ENCODE measurements around the gene ATG4D.
A peak's percentile ranks its signal among the peaks of the same experiment; 100 is the strongest.

The ATG4D gene

DNA sequence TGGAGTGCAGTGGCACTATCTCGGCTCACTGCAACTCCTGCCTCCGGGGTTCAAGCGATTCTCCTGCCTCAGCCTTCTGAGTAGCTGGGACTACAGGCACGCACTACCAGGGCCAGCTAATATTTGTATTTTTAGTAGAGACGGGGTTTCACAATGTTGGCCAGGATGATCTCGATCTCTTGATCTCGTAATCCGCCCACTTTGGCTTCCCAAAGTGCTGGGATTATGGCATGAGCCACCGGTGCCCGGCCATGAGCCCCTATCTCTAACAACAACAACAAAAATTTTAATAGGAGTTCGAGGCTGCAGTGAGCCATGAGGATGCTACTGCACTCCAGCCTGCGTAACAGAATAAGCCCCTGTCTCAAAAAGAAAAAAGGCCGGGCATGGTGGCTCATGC is 38.4 kb downstream of the ATG4D start:
- H3K9me3 Mint-ChIP-seq, result no peaks in the 10 kb centered on the region
- peaks cover 15 to 18% of the 10 kb centered on the region in 2 donors for H3K4me1 Mint-ChIP-seq (ENCODE audit: low read depth in 2 of 2)
- DNase-seq (no peak), ATAC-seq (replicated peaks) (no peak)
- H3K27ac Mint-ChIP-seq, result no peak overlapping the region
- peaks cover 3% of the 10 kb centered on the region for H3K36me3 Mint-ChIP-seq (ENCODE audit: insufficient read depth)
- no peaks in the 10 kb centered on the region for H3K27me3 Mint-ChIP-seq
- H3K4me3 Mint-ChIP-seq, result no peak overlapping the region

DNA sequence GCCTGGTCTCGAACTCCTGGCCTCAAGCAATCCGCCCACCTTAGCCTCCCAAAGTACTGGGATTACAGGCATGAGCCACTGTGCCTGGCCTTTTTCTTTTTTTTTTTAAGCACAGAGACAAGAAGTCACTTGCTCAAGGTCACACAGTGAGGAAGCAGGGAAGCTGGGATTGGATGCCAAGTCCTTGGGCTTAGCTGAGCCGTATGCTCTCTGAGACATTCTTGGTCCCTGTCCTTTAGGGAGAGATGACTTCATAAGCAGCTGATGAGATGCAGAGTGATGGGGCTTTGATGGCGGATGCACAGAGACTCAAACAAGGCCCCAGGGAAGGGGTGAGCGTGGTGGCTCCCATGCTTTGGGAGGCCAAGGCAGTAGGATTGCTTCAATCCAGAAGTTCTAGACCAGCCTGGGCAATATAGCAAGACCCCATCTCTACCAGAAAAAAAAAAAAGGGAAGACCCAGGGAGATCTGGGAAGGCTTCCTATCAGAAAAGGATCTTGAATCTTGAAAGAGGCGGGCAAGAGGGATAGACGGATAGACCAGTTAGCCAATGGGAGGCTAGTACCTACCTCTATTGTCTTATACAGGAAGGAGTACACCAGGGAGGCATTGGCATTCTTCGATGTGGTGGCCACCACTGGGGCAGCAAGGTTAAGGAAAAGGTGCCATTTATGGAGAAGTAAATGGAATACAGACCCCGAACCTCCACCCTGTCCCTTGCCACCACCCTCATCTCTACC is 39.5 kb downstream of the ATG4D start:
- no peak overlapping the region for H3K4me3 Mint-ChIP-seq
- H3K27ac Mint-ChIP-seq, result no peak overlapping the region
- DNase-seq (no peak), ATAC-seq (replicated peaks) (no peak)
- peaks cover 19 to 22% of the 10 kb centered on the region in 2 donors for H3K4me1 Mint-ChIP-seq (ENCODE audit: low read depth in 2 of 2)
- H3K27me3 Mint-ChIP-seq, result peaks cover 0 to 9% of the 10 kb centered on the region in 2 donors
- H3K36me3 Mint-ChIP-seq (ENCODE audit: insufficient read depth), result no peaks in the 10 kb centered on the region
- H3K9me3 Mint-ChIP-seq, result no peaks in the 10 kb centered on the region

DNA sequence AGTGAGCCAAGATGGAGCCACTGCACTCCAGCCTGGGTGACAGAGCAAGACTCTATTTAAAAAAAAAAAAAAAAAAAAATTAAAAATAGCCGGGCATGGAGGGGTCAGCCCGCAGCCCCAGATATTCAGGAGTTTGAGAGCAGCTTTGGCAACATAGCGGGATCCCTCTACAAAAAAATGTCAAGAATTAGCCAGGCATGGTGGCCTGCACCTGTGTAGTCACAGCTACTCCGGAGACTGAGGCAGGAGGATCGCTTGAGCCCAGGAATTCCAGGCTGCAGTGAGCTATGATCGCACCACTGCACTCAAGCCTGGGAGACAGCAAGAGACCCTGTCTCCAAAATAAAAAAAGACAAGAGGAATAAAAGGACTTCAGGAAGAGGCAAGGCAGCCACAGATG is 42.7 kb downstream of the ATG4D start:
- no peaks in the 10 kb centered on the region for H3K9me3 Mint-ChIP-seq
- ATAC-seq (replicated peaks) (no peak), DNase-seq (no peak)
- no peak overlapping the region for H3K4me3 Mint-ChIP-seq
- no peaks in the 10 kb centered on the region for H3K36me3 Mint-ChIP-seq (ENCODE audit: insufficient read depth)
- no peak overlapping the region for H3K27ac Mint-ChIP-seq
- H3K27me3 Mint-ChIP-seq, result peaks cover 0 to 9% of the 10 kb centered on the region in 2 donors
- peaks cover 13 to 16% of the 10 kb centered on the region in 2 donors for H3K4me1 Mint-ChIP-seq (ENCODE audit: low read depth in 2 of 2)

DNA sequence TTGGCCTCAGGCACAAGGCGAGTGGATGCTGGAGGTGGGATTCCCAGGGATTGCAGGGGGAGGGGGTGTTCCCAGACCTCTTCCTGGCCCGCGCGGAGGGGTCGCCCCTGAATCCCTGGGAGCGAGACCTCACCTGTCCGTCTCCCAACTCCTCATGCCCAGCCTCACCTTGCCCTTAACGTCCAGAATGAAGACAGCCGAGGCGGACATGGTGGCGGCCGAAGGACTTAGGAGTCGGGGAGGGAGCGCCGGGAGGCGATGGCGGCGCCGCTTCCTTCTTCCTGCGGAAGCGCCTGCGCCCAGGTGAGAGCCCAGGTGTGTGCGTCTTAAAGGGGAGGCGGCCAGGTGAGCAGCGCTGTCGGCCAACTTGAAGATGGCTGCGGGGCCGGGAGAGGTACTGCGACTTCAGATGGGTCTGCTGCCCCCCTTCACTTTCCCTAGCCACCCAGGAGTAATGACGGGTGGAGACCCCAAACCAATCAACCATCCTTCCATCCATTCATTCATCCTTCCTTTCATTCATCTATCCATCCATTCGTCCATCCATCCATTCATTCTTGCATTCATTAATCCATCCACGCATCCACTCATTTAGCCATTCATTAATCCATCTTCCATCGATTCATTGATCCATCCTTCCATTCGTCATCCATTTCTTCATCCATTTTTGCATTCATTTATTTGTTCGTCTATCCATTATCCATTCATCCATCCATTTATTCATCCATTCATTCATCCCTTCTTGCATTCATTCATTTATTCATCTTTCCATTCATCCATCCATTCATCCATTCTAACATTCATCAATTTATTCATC is 43.5 kb downstream of the ATG4D start, which contains the start of gene AP1M2:
TSS of gene AP1M2 (minus strand) at position 291 of the 817 bp plus-strand sequence. CDS start at position 210, 81 bp downstream.
- Mint-ChIP-seq H3K27ac (no peak within 1 kb of the TSS), H3K4me1 (ENCODE audit: low read depth in 2 of 2) (peaks cover 13 to 16% of the 10 kb centered on the region in 2 donors), H3K9me3 (no peaks in the 10 kb centered on the region), H3K27me3 (peaks cover 0 to 9% of the 10 kb centered on the region in 2 donors), H3K36me3 (ENCODE audit: insufficient read depth) (no peaks in the 10 kb centered on the region), H3K4me3 (no peak within 1 kb of the TSS)
- ATAC-seq (replicated peaks) (no peak), DNase-seq (no peak)

- no peak overlapping the region for H3K4me3 Mint-ChIP-seq
- peaks cover 13 to 16% of the 10 kb centered on the region in 2 donors for H3K4me1 Mint-ChIP-seq (ENCODE audit: low read depth in 2 of 2)
- H3K27me3 Mint-ChIP-seq, result peaks cover 0 to 9% of the 10 kb centered on the region in 2 donors
- DNase-seq (no peak), ATAC-seq (replicated peaks) (no peak)
- H3K36me3 Mint-ChIP-seq (ENCODE audit: insufficient read depth), result no peaks in the 10 kb centered on the region
- no peaks in the 10 kb centered on the region for H3K9me3 Mint-ChIP-seq
- H3K27ac Mint-ChIP-seq, result no peak overlapping the region
Observed at GRCh38 chr19:10587839-10588150, 44.1 kb downstream of the ATG4D start.

DNA sequence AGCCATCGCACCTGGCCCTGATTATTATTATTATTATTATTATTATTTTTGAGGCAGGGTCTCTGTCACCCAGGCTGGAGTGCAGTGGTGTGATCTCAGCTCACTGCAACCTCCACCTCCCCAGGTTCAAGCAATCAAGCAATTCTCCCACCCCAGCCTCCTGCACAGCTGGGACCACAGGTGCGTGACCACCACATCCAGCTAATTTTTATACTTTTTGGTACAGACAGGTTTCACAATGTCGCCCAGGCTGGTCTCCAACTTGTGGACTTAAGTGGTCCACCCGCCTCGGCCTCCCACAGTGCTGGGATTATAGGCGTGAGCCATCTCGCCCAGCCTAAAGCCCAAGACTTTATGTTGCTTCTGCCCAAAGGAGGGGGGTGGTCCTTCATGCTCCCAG is 49.4 kb downstream of the ATG4D start:
- H3K9me3 Mint-ChIP-seq, result no peaks in the 10 kb centered on the region
- no peak overlapping the region for H3K4me3 Mint-ChIP-seq
- ATAC-seq (replicated peaks) (no peak), DNase-seq (no peak)
- H3K27ac Mint-ChIP-seq, result no peak overlapping the region
- peaks cover 19 to 23% of the 10 kb centered on the region in 2 donors for H3K4me1 Mint-ChIP-seq (ENCODE audit: low read depth in 2 of 2)
- peaks cover 11% of the 10 kb centered on the region for H3K36me3 Mint-ChIP-seq (ENCODE audit: insufficient read depth)
- H3K27me3 Mint-ChIP-seq, result no peaks in the 10 kb centered on the region

- H3K4me1 Mint-ChIP-seq (ENCODE audit: low read depth in 2 of 2), result peaks cover 19 to 23% of the 10 kb centered on the region in 2 donors
- ATAC-seq (replicated peaks), result no peak
- no peak overlapping the region for H3K4me3 Mint-ChIP-seq
- no peaks in the 10 kb centered on the region for H3K9me3 Mint-ChIP-seq
- H3K36me3 Mint-ChIP-seq (ENCODE audit: insufficient read depth), result peaks cover 11% of the 10 kb centered on the region
- DNase-seq, result no peak
- H3K27me3 Mint-ChIP-seq, result no peaks in the 10 kb centered on the region
- peak overlapping the region in 1 of 2 donors; percentile 50 for H3K27ac Mint-ChIP-seq
Observed at GRCh38 chr19:10593820-10594637, 50.3 kb downstream of the ATG4D start.

DNA sequence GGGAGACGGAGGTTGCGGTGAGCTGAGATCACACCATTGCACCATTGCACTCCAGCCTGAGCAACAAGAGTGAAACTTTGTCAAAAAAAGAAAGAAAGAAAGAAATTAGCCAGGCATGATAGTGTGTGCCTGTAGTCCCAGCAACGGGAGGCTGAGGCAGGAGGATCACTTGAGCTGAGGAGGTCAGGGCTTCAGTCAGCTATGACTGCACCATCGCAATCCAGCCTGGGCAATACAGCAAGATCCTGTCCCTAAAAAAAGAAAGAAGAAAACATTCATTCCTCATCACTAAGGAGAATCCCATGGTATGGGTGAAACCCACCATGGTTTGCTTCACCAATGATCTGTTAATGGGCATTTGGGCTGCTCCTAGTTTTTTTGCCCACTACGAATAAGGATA is 56.4 kb downstream of the ATG4D start:
- Mint-ChIP-seq H3K36me3 (ENCODE audit: insufficient read depth) (peaks cover 29% of the 10 kb centered on the region), H3K4me3 (peak overlapping the region in 1 of 2 donors; percentile 1), H3K27me3 (no peaks in the 10 kb centered on the region), H3K9me3 (no peaks in the 10 kb centered on the region), H3K4me1 (ENCODE audit: low read depth in 2 of 2) (peaks cover 37 to 39% of the 10 kb centered on the region in 2 donors), H3K27ac (peak overlapping the region in 1 of 2 donors; percentile 11)
- no peak for DNase-seq
- no peak for ATAC-seq (replicated peaks)

DNA sequence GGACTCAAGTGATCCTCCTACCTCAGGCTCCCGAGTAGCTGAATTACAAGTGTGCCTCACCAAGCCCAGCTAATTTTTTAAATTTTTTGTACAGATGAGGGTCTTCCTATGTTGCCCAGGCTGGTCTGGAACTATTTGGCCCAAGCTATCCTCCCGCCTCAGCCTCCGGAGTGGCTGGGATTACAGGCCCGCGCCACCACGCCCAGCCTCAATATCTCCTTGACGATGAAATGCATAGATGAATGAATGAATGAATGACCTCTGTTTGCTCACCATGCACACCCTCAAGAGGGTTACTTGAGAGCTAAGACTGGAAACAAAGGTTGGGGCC is 58.3 kb downstream of the ATG4D start:
- H3K9me3 Mint-ChIP-seq, result no peaks in the 10 kb centered on the region
- no peaks in the 10 kb centered on the region for H3K27me3 Mint-ChIP-seq
- DNase-seq, result no peak

GRCh38 chr19:10602330-10603083 is 58.8 kb downstream of the ATG4D start:
- Mint-ChIP-seq H3K27ac (peak overlapping the region; percentile 96), H3K27me3 (no peaks in the 10 kb centered on the region), H3K36me3 (ENCODE audit: insufficient read depth) (peaks cover 23% of the 10 kb centered on the region), H3K4me3 (peak overlapping the region; percentile 87 to 98), H3K9me3 (no peaks in the 10 kb centered on the region), H3K4me1 (ENCODE audit: low read depth in 2 of 2) (peaks cover 22 to 23% of the 10 kb centered on the region in 2 donors)
- peak; percentile 73 to 80 (median 76) for DNase-seq
- ATAC-seq (replicated peaks), result peak; percentile 78

More for the DNA sequence above, 58.3 kb downstream of the ATG4D start:
- H3K4me3 Mint-ChIP-seq, result peak overlapping the region; percentile 59 to 70
- ATAC-seq (replicated peaks), result no peak
- H3K4me1 Mint-ChIP-seq (ENCODE audit: low read depth in 2 of 2), result peaks cover 21 to 24% of the 10 kb centered on the region in 2 donors
- peaks cover 23% of the 10 kb centered on the region for H3K36me3 Mint-ChIP-seq (ENCODE audit: insufficient read depth)
- H3K27ac Mint-ChIP-seq, result peak overlapping the region in 1 of 2 donors; percentile 22
